ENCODE results near the gene SF3A2. TPM values are rescaled to one million over a fixed set of nuclear protein-coding genes. Genes with fewer than 3 reads are reported as not detected.

SF3A2 gene
- total RNA-seq, 4 donors from 2014 or later: 25.7 to 39.8 (median 30.3) TPM

- WGBS, 2 donors: 95 to 96% methylated on average over 32 to 41 of the region's 45 CpGs
- Histone ChIP-seq H3K4me1 (peaks cover 0 to 9% of the 10 kb centered on the region in 2 donors), H3K27me3 (no peaks in the 10 kb centered on the region), H3K4me3 (replicated peaks in 1 of 3) (no peak overlapping the region), H3K9me3 (no peaks in the 10 kb centered on the region), H3K36me3 (peaks cover 49 to 58% of the 10 kb centered on the region in 2 donors), H3K27ac (no peak overlapping the region)
- intact Hi-C loops (cut with DNase I): loop anchor here (5.0 to 10.0 kb wide), 2 partner anchors 67 to 155 kb away; partner anchors contain the start of gene DOT1L
- TF ChIP-seq CTCF (IDR thresholded peaks at IDR 0.05) (no peak), POLR2A (IDR thresholded peaks at IDR 0.05) (no peak)
- DNase-seq: no peak
Observed at GRCh38 chr19:2229103-2230032, 7.3 kb upstream of the SF3A2 start.

GRCh38 chr19:2230033-2230531 lies 6.5 kb upstream of the SF3A2 start:
- TF ChIP-seq POLR2A (IDR thresholded peaks at IDR 0.05) (no peak), CTCF (IDR thresholded peaks at IDR 0.05) (no peak)
- no peak overlapping the region for H3K27ac ChIP-seq
- WGBS, 2 donors: 95% methylated on average over 43 of the region's 43 CpGs
- H3K36me3 ChIP-seq: peaks cover 42 to 54% of the 10 kb centered on the region in 2 donors
- H3K4me3 ChIP-seq (replicated peaks in 1 of 3): no peak overlapping the region
- no peaks in the 10 kb centered on the region for H3K27me3 ChIP-seq
- intact Hi-C loops (cut with DNase I): loop anchor here (5.0 kb wide), 1 partner anchor 68 kb away; the partner anchor contains the start of gene DOT1L
- H3K4me1 ChIP-seq: peaks cover 3 to 16% of the 10 kb centered on the region in 2 donors
- DNase-seq: no peak
- H3K9me3 ChIP-seq: no peaks in the 10 kb centered on the region

GRCh38 chr19:2230807-2231533 lies 5.7 kb upstream of the SF3A2 start:
- Histone ChIP-seq H3K4me1 (peaks cover 6 to 21% of the 10 kb centered on the region in 2 donors), H3K4me3 (replicated peaks in 1 of 3) (no peak overlapping the region), H3K36me3 (peaks cover 34 to 47% of the 10 kb centered on the region in 2 donors), H3K9me3 (no peaks in the 10 kb centered on the region), H3K27ac (no peak overlapping the region), H3K27me3 (no peaks in the 10 kb centered on the region)
- TF ChIP-seq POLR2A (IDR thresholded peaks at IDR 0.05) (no peak), CTCF (IDR thresholded peaks at IDR 0.05) (no peak)
- DNase-seq: no peak
- 85 to 93% methylated on average over 3 to 11 of the region's 12 CpGs for WGBS, 2 donors
- intact Hi-C loops (cut with DNase I): loop anchor here (5.0 kb wide), 1 partner anchor 69 kb away; the partner anchor contains the start of gene DOT1L

- DNase-seq: no peak
- intact Hi-C loops (cut with DNase I): loop anchor here (5.0 kb wide), 1 partner anchor 69 kb away; the partner anchor contains the start of gene DOT1L
- H3K4me3 ChIP-seq (replicated peaks in 1 of 3): no peak overlapping the region
- TF ChIP-seq CTCF (IDR thresholded peaks at IDR 0.05): no peak
- TF ChIP-seq POLR2A (IDR thresholded peaks at IDR 0.05): no peak
- H3K27me3 ChIP-seq: no peaks in the 10 kb centered on the region
- peaks cover 6 to 21% of the 10 kb centered on the region in 2 donors for H3K4me1 ChIP-seq
- 81% methylated on average over 8 to 14 of the region's 21 CpGs for WGBS, 2 donors
- no peaks in the 10 kb centered on the region for H3K9me3 ChIP-seq
- H3K36me3 ChIP-seq: peaks cover 28 to 39% of the 10 kb centered on the region in 2 donors
- no peak overlapping the region for H3K27ac ChIP-seq
Observed at GRCh38 chr19:2231621-2232221, 4.9 kb upstream of the SF3A2 start.
